NCI-H510A (cell line): ENCODE data around the gene MAT2A.
"Not testable (repeated sequence)": the region's sequence is repeated elsewhere in the genome, so short reads cannot be mapped to it uniquely, and the experiment has no call there.

Experiments
- DNase-seq: peaks from one replicate; lab custom pipeline; 2025; lab: John Stamatoyannopoulos, UW

The MAT2A gene

DNA sequence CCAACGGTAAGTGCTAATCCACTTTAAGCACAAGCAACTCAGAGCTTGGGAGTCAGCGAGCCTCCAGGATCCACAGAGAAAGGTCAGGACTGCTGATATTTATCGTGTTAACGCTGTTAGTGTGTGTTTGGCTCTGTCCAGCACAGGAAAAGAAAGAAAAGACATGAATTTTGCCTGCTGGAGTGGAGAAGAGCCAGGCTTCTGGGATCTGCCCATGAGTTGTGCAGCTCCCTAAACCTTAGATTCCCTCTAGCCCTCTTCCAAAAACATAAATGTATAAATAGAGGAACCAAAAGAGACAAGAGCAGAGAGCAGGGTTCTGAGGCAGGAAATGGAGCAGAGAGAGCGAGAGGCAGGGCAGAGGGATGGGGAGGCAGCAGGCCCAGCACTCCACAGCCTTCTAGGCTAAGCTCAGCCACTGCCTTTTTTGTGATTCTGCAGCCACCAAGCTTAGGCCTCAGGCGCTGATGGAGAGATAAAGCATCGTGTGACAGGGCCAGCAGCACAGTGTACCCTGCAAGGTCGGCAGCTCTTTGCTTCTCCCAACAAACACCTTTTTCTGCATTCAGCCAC is 14.5 kb upstream of the MAT2A start:
- no peak for DNase-seq

DNA sequence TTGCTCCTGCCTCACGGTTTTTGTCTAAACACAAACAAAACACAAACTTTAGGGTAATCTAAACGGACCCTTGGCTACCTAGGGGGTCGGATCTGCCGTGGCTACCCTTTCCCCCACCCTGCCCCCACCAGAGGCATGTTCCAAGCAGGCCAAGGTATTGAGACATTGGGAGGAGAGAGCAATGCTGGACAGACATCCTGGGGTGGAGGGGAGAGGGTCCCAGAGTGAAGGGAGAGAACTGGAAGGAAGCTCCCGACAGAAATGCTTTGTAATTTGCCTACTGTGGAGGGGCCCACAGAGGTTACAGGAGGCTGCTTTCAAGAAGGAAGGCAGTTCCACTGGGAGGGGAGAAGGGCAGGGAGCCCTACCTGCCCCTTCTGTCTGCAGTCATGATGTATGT is 13.9 kb upstream of the MAT2A start:
- DNase-seq: no peak

DNA sequence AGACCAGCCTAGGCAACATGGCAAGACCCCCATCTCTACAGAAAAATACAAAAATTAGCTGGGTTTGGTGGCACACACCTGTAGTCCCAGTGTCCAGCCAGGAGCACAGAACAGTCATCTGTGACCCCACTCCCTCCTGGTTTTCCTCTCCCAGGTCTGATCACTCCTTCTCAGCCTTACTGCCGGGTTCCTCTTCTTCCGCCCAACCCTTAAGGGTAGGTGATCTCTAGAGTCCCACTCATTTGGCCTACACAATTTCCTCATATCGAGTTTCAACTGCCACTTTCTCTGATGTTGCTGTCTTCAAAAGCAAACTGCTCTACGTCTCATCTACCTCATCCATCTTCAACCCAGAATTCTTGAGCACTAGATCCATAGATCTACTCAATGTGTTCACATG is 13.4 kb upstream of the MAT2A start:
- DNase-seq: no peak

DNA sequence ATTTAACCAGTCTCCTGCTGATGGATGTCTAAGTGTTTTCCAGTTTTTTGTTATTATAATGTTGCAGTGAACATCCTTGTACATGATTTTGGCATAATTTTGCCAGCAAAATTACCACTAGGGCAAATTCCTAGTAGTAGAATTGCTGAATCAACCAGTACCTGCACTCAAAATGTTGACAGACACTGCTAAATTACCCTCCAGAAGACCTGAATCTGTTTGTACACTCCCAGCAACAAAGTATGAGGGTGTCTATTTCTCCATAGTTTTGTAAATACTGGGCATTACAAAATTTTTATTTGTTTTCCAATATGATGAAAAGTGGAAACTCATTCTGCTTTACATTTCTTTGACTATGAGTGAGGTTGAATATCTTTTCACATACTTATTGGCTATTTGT is 11.2 kb upstream of the MAT2A start:
- DNase-seq: no peak

DNA sequence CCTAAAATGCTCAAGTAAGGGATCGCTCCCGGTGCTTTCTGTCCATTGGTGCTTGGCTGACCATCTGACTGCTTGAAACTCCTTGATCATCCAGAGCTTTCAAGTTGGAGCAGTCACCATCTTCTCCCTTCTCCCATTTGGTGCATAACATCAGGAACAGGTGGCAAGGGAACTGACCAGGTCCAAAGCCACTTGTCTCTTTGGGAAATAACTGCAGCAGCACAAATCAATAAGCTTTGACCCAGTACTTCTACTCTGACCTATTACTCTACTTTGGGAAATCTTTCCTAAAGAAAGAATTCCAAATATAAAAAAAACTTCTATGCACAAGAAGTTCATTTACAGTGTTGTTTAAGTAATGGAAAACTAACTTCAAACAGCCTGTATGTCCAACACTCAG is 10.6 kb upstream of the MAT2A start:
- no peak for DNase-seq

DNA sequence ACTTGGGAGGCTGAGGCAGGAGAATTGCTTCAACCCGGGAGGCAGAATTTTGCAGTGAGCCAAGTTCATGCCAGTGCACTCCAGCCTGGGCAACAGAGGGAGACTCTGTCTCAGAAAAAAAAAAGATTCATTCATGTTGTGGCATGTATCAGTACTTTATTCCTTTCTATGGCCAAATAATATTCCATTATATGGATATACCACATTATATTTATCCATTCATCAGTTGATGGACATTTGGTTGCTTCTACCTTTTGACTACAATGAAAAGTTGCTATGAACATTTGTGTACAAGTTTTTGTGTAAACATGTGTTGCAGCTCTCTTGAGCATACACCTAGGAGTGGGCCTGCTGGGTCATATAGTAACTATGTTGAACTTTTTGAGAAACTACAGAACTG is 9.2 kb upstream of the MAT2A start:
- no peak for DNase-seq

DNA sequence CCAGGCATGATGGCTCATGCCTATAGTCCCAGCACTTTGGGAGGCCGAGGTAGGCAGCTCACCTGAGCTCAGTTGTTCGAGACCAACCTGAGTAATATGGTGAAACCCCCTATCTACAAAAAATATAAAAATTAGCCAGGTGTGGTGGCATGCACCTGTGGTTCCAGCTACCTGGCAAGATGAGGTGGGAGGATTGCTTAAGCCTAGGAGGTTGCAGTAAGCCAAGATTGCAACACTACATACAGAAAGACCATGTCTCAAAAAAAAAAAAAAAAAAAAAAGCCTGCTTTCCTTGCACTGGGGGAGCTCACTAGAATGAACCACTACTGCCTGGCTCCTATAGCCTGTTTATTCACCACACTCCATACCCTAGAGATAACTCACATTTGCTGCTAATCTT is 7.4 kb upstream of the MAT2A start:
- no peak for DNase-seq

DNA sequence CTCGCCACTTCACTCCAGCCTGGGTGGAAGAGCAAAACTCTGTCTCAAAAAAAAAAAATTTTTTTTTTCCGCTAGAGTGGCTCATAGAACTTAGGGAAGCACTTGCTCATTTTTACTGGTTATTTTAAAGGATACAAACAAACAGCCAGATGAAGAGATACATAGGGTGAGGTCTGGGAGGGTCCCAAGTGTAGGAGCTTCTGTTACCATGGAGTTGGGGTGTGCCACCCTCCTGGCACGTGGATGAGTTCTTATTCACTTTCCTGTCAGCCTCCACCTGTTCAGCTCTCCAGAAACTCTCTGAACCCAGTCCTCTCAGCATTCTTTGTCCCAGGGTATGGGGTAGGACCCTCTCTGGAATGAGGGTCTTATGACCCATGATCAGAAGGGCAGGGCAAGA is 4.9 kb upstream of the MAT2A start:
- DNase-seq: no peak

DNA sequence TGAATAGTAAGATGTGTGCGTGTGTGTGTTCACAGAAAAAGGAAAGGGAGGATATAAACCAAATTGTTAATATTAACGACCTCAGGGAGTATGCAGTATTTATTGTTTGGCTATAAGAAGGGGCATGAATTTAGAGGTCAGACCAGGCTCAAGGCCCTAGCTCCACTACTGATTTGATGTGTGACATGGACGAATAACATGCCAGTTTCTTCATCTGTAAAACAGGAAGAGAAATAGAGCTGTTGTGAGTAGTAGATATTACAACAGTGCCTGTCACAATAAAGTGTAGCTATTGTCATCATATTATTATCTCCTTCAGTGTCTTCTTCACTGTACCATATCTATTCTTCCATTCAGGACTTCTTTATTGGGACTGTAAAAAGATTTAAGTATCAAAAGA is 4.1 kb upstream of the MAT2A start:
- no peak for DNase-seq

DNA sequence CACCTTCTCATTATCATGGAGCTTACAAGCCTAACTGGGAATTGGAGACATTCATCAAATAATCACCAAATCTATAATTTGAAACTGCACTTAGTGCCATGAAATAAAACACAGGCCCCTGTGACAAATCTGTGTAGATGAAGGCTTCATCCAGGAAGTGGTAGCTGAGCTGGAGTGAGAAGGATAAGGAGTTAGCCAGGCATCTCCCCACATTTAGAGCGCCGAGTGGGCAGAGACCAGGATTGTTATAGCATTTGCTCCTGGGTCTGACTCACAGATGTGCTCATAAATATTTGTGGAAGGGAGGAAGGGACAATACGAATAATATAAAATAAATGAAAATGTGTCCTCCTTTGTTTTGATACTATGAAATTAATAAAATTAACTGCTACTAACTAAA is 2.5 kb upstream of the MAT2A start:
- DNase-seq: no peak

DNA sequence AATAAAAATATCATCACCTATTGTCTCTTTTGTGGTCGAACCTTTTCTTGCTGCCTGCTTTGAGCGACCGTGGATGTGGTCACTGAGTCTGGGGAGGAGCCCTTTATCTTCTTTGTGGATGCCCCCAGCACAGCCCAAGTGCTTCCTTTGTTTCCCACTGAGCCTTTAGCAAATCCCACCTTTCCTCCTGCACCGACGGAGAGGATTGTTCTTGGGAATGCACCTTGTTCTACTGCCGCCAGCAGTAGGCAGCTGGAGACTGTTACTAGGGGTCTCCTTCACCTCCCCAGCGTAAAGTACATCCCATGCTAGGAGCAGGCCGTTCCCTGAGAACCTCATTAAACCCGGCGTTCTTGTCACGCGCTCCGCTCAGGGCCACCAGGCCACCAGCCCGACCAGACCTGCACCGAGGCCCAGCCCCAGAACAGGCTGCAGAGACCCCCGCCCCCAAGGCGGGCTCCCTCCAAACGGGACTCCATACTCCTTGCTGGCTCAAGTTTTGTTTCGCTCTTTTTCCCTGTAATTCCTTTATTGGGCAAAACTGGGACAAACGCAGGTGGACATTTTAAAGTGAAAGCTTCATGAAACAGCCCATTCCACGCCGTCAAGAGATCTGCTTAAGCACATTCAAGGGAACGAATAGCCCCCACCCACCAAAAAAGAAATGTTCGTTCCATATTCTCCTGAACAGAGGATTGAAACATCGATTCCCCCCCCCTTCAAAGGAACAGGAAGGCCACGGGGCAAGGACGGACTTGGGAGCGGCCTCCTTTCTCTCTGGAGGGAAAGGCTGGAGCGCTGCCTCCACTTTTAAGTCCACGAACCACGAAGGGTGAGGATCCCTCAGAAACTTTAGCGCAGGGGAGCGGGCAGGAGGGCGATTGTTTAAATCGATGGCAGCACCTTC is 1.1 kb upstream of the MAT2A start:
- DNase-seq: peak; percentile 58

DNA sequence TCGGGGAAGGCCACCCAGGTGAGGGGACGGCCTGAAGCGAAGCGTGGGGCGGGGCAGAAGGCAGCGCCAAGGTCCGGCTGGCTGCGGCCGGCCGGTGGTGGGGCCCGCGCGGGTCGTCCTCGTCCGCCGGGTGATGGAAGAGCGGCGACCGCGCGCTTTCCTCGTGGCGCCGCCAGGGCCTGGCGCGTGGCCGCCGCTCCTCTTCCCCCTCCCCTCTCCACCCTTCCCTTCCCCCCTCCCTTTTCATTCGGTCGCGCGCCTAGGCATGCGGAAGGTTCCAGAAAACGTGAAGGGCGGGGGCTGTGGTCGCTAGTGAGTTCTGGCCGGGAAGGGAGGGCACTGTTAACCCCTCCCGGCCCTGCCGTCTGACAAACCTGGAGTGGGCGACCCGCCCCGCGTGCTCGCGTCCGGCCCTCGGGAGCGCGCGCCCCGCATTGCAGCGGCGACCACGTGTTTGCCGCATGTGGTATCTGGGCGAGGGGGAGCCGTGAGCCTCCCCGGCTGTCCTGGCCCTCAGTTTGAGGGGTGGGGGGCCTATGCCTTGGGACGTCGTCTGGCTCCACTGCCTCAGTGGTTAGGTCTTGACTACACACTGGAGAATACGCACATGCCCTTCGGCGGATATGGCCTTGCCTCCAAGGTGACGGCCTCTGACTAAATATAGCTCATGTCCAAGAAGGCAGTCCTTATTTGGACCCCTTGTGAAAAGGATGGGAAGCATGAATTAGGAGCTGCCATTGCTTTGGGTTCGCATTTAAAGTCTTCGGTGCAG is 579 bp downstream of the MAT2A start:
- DNase-seq: peak; percentile 43

DNA sequence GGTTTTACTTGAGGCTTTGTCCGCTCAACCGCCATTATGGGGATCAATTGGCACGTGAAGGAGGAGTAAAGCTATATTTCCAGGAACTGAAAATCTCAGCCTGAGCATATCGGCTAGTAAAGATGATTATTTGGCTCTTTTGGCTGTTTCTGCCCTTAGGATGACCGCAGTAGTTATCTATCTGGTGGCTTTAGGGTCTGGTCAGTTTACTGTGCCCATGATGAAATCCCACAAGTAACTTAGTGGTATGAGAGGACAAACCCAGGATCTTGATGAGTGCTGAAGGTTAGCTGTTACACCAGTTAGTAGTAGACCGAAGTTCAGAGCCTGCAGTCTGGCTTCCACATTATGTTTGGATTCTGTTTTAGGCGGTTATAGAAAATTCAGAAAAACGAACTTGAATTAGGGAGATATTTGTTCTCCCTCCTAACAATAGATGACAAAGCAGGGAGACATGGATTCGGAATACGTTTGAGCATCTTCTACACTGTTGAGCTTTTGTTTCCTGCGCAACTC is 1.2 kb downstream of the MAT2A start:
- DNase-seq: no peak

DNA sequence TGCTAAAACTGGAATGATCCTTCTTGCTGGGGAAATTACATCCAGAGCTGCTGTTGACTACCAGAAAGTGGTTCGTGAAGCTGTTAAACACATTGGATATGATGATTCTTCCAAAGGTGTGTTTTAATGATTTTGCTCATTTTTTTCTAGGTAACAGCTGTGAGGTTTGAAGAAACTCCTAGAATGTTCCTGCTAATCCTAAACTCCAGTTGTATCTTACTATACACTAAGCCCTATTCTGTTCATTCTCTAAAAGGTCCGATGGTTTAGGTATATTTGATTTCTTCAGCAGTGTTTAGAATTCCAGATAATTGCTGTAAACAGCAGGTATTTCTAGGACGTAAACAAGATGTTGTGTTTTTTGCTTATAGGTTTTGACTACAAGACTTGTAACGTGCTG is 2.3 kb downstream of the MAT2A start:
- DNase-seq: no peak

DNA sequence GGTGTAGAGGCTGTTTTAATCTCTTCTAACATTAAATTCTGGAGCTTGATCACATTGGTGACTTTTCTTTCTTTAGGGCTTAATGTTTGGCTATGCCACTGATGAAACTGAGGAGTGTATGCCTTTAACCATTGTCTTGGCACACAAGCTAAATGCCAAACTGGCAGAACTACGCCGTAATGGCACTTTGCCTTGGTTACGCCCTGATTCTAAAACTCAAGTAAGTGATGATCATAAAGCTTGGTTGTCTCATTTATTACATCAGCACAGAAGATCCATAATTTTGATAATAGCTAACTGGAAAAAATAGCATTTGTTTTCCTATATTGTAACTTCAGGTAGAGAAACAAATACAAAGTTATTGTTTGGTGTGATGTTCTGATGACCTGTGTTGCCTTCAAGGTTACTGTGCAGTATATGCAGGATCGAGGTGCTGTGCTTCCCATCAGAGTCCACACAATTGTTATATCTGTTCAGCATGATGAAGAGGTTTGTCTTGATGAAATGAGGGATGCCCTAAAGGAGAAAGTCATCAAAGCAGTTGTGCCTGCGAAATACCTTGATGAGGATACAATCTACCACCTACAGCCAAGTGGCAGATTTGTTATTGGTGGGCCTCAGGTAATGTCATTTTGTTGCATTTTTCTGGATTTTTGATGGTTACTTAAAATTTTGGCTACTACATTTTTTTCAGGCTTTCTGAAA is 2.9 kb downstream of the MAT2A start:
- DNase-seq: no peak

DNA sequence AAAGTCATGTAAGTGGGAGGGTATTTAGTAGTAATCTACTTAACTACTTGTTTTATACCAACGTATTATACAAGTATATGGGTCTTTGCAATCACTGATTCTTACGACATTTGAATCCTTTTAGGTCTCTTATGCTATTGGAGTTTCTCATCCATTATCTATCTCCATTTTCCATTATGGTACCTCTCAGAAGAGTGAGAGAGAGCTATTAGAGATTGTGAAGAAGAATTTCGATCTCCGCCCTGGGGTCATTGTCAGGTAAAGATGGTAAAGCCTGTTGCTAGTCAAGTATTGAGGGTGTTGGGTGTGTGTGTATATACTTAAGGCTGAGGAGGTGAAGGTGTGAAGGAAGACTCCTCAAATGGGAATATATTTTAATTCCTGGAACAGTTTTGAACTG is 3.8 kb downstream of the MAT2A start:
- DNase-seq: no peak

DNA sequence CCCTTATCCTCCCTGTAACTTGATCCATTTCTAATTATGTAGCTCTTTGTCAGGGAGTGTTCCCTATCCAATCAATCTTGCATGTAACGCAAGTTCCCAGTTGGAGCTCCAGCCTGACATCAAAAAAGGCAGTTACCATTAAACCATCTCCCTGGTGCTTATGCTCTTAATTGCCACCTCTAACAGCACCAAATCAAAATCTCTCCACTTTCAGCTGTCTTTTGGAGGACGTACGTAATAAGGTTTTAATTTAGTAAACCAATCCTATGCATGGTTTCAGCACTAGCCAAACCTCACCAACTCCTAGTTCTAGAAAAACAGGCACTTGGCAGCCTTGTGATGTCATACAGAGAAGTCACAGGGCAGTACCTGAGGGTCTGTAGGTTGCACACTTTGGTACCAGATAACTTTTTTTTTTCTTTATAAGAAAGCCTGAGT is 5.3 kb downstream of the MAT2A start:
- DNase-seq: not testable (repeated sequence)

DNA sequence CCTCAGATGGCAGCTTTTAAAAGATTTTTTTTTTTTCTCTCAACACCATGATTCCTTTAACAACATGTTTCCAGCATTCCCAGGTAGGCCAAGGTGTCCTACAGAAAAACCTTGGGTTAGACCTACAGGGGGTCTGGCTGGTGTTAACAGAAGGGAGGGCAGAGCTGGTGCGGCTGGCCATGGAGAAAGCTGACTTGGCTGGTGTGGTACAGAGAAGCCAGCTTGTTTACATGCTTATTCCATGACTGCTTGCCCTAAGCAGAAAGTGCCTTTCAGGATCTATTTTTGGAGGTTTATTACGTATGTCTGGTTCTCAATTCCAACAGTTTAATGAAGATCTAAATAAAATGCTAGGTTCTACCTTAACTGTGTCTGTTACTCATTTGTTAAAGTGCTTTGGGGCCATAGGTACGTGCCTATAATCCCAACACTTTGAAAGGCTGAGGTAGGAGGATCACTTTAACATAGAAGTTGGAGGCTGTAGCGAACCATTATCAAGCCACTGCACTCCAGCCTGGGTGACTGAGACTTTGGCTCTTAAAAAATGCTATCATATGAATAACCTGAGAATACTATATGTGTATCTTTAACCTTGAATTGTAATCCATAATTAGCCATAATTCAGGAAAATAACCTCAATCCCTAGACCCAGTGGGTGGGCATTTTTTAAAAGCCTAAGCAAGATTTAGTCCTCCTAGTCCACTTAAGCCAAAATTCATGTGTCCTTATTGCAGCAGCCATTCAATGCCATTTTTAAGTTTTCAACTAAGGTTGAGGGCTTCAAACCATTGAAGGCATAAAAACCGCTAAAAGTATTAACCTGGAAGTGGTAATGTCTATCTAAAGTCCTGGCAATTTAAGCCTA is 6.2 kb downstream of the MAT2A start:
- not testable (repeated sequence) for DNase-seq

DNA sequence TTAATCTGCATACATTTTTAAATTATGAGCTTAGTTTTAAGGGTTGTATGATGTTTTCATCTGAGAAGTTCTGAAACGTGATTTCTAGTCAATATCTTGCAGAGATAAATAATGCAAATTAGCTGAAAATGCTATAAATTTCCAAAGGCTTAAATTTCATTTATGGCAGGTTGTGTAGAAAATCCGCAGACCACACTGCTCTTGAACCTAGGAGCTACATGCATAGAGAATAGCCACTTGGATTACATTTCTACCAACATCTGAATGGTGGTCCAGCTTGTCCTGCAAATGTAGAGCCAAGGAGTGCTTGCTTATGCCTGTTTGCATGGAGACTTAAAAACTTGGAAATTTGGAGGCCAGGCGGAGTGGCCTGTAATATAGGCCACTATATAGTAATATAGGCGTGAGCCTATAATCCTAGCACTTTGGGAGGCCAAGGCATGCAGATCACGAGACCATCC is 6.8 kb downstream of the MAT2A start:
- no peak for DNase-seq

DNA sequence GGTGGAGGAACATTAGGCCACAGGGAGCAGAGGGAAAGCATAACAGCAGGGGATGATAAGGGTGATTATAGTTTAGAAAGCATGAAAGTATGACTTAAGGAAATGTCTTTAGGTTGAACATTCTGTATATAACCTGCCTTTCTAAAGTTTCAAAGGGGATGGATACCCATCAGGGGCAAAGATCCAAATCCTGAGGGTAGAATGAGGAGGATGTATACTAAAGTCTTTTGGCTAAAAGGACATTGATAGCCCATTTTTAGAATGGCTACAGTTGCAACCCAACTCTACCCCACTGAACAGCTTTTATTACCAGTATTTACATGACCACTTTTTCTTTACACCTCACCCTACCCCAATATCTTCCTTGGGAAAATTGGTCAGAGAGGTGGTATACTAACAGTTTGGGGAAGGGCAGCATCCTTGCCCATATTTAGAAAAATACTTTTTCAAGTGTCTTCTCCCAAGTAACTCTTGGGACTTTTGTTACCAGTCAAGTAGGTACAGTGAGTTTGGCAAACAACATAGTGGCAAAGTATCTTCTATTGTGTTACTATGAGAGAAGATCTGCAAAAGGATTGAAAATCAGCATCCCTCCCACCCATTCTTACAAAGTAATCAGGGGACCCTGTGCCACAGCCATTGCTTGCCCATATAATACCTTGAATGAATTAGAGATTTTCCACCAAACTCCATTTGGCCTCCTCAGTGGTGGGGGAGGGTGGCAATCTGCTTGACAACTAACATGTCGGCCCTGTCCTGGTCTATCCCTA is 8.3 kb downstream of the MAT2A start:
- no peak for DNase-seq
